HG02870 (cell line): Measurements from ENCODE around the gene ZC3H18.

Experiments used
- ATAC-seq: cut with Tn5 transposase; IDR thresholded peaks from one replicate; pipeline ENCODE4 v1.9.1; 2021; ENCODE audit warnings: mild to moderate bottlenecking, moderate library complexity; ENCODE audit not compliant: unreplicated experiment

Gene ZC3H18

GRCh38 chr16:88578446-88579313, 8.5 kb downstream of the ZC3H18 start:
- no peak for ATAC-seq

GRCh38 chr16:88580371-88580770, 10.2 kb downstream of the ZC3H18 start:
- ATAC-seq: no peak

GRCh38 chr16:88581033-88581432, 10.8 kb downstream of the ZC3H18 start:
- no peak for ATAC-seq

- ATAC-seq: no peak
These were observed 12.8 kb downstream of the ZC3H18 start for GRCh38 chr16:88582912-88583575.

GRCh38 chr16:88584676-88585075, 14.5 kb downstream of the ZC3H18 start:
- no peak for ATAC-seq

- no peak for ATAC-seq
These were observed 15.1 kb downstream of the ZC3H18 start for GRCh38 chr16:88585269-88585668.

- no peak for ATAC-seq
These were observed 15.9 kb downstream of the ZC3H18 start for GRCh38 chr16:88585927-88586581.

GRCh38 chr16:88588148-88588547, 17.9 kb downstream of the ZC3H18 start:
- no peak for ATAC-seq

GRCh38 chr16:88588754-88589153, 18.6 kb downstream of the ZC3H18 start:
- ATAC-seq: no peak

- no peak for ATAC-seq
These were observed 19.2 kb downstream of the ZC3H18 start for GRCh38 chr16:88589441-88589840.

GRCh38 chr16:88591577-88592021, 21.4 kb downstream of the ZC3H18 start:
- ATAC-seq: no peak

- ATAC-seq: no peak
These were observed 22.9 kb downstream of the ZC3H18 start for GRCh38 chr16:88593061-88593460.

- no peak for ATAC-seq
These were observed 23.3 kb downstream of the ZC3H18 start for GRCh38 chr16:88593489-88593888.

GRCh38 chr16:88593910-88594309, 23.7 kb downstream of the ZC3H18 start:
- no peak for ATAC-seq

- no peak for ATAC-seq
These were observed 24.9 kb downstream of the ZC3H18 start for GRCh38 chr16:88595101-88595500.

GRCh38 chr16:88595921-88596320, 25.7 kb downstream of the ZC3H18 start:
- ATAC-seq: no peak

- no peak for ATAC-seq
These were observed 26.3 kb downstream of the ZC3H18 start for GRCh38 chr16:88596483-88596882.

GRCh38 chr16:88597856-88598491, 27.8 kb downstream of the ZC3H18 start:
- no peak for ATAC-seq

- ATAC-seq: no peak
These were observed 29.0 kb downstream of the ZC3H18 start for GRCh38 chr16:88599092-88599733.

- no peak for ATAC-seq
These were observed 29.8 kb downstream of the ZC3H18 start for GRCh38 chr16:88599825-88600538.
